DOHH2 (cell line): ENCODE results near the gene ZNF205.

Source experiments
- H3F3A ChIP-seq: fragments of 200-600 bp; sonication (generic), shearing (Covaris generic); 2 replicates; pipeline ENCODE4 v1.6.0; 2016; ENCODE audit warnings: antibody characterized with exemption, mild to moderate bottlenecking; ENCODE audit not compliant: control insufficient read depth, insufficient read depth
- H3K27ac ChIP-seq: fragments of 200-600 bp; sonication (generic); 2 replicates; pipeline ENCODE4 v1.5.1; 2014; ENCODE audit warnings: low read depth, mild to moderate bottlenecking, low read length, moderate library complexity
- H3K27me3 ChIP-seq: fragments of 200-600 bp; sonication (generic); 2 replicates; pipeline ENCODE4 v1.6.1; 2014; ENCODE audit warnings: mild to moderate bottlenecking, low read length, mixed read lengths; ENCODE audit not compliant: control insufficient read depth
- H3K36me3 ChIP-seq: fragments of 200-600 bp; sonication (generic); 2 replicates; pipeline ENCODE4 v1.6.1; 2014; ENCODE audit warnings: mild to moderate bottlenecking, low read length, moderate library complexity, mixed read lengths; ENCODE audit not compliant: control insufficient read depth
- H3K4me1 ChIP-seq: fragments of 200-600 bp; sonication (generic); 2 replicates; pipeline ENCODE4 v1.6.1; 2014; ENCODE audit warnings: mild to moderate bottlenecking, low read length, mixed read lengths; ENCODE audit not compliant: control insufficient read depth
- H3K4me2 ChIP-seq: fragments of 200-600 bp; sonication (generic); 2 replicates; pipeline ENCODE4 v1.6.0; 2014; ENCODE audit warnings: mild to moderate bottlenecking, low read length, moderate library complexity
- H3K4me3 ChIP-seq: fragments of 200-600 bp; sonication (generic); 2 replicates; pipeline ENCODE4 v1.5.1; 2014; ENCODE audit warnings: mild to moderate bottlenecking, low read length, mixed read lengths
- H3K79me2 ChIP-seq: fragments of 200-600 bp; sonication (generic); 2 replicates; pipeline ENCODE4 v1.6.1; 2014; ENCODE audit warnings: mild to moderate bottlenecking, low read length, mixed read lengths; ENCODE audit not compliant: control insufficient read depth
- H3K9me2 ChIP-seq: fragments of 200-600 bp; sonication (generic); replicated peaks from 2 replicates; pipeline ENCODE4 v1.6.1; 2014; ENCODE audit warnings: mild to moderate bottlenecking, low read length, mixed read lengths; ENCODE audit not compliant: control insufficient read depth
- H3K9me3 ChIP-seq: fragments of 200-600 bp; sonication (generic); 2 replicates; pipeline ENCODE4 v1.6.1; 2014; ENCODE audit warnings: antibody characterized with exemption, low read length, mixed read lengths; ENCODE audit not compliant: control insufficient read depth, insufficient read depth
- H4K20me1 ChIP-seq: fragments of 200-600 bp; sonication (generic); 2 replicates; pipeline ENCODE4 v1.6.0; 2014; ENCODE audit warnings: low read depth, mild to moderate bottlenecking, antibody characterized with exemption, low read length, moderate library complexity; ENCODE audit not compliant: control insufficient read depth, insufficient read depth
- CTCF ChIP-seq: fragments of 200-600 bp; sonication (generic); IDR thresholded peaks from one replicate; pipeline ENCODE4 v1.5.1; 2014; ENCODE audit warnings: antibody characterized with exemption, mild to moderate bottlenecking, low read depth, low read length; ENCODE audit not compliant: poor library complexity, severe bottlenecking
- EZH2phosphoT487 ChIP-seq: fragments of 200-600 bp; sonication (generic); IDR thresholded peaks from 2 replicates; pipeline ENCODE4 v1.6.1; 2017; ENCODE audit warnings: borderline replicate concordance, mild to moderate bottlenecking, antibody characterized with exemption, low read length, moderate library complexity, mixed read lengths

Gene ZNF205

DNA sequence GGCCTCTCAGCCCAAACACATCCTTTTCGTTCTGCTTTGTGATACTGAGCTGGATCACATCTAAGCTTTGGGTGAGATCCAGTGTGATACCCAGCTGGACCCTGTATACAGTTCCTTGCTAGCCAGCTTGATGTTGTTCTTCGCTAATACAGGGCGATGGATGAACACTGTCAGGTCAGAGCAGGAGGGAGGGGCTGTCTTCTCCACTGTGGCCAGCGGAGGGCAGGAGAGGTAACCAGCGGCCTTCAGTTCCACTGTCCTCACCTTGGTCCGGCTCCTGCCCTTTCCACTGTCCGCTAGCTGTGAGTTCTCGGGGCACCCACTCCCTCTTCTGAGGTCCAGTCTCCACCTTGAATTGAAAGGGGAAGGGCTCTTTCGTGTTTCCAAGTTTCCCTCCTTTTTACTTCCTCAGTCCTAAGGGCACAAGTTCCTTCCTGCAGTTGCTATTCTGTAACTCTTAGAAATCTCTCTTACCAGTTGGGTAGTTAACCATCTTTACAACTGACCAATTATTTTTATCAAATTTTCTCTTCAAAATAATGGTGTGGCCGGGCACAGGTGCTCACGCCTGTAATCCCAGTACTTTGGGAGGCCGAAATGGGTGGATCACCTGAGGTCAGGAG lies 19.5 kb downstream of the ZNF205 start:
- H3K4me2 ChIP-seq: no peak overlapping the region
- H3K36me3 ChIP-seq: peaks cover 37% of the 10 kb centered on the region
- H3K9me3 ChIP-seq: no peaks in the 10 kb centered on the region
- H3K27me3 ChIP-seq: no peaks in the 10 kb centered on the region
- no peaks in the 10 kb centered on the region for H4K20me1 ChIP-seq
- peaks cover 10% of the 10 kb centered on the region; the same call in 1 of the 2 replicates for H3F3A ChIP-seq
- H3K4me3 ChIP-seq: no peak overlapping the region
- H3K9me2 ChIP-seq: no peaks in the 10 kb centered on the region
- H3K79me2 ChIP-seq: peaks cover 43% of the 10 kb centered on the region
- no peak for TF ChIP-seq EZH2phosphoT487
- peak; percentile 71 for TF ChIP-seq CTCF
- no peak overlapping the region for H3K27ac ChIP-seq
- peaks cover 24% of the 10 kb centered on the region for H3K4me1 ChIP-seq

DNA sequence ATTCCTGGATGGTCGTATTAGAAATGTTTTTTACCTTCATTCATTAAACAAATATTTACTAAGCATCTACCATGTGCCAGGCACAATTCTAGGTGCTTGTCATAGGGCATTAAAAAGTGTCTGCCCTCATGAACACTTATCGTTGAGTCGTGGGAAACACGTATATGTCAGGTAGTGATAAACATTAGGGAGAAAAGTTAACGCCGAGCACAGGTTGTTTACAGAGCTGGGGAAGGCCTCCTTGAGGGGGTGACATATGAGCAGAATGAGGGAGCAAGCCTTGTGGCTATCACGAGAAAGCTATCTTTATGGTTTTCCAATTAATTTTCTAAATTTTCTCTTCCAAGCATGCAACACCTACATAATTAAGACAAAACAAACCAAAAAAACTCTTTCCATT lies 21.5 kb downstream of the ZNF205 start:
- Histone ChIP-seq H3K4me1 (peaks cover 22% of the 10 kb centered on the region), H3K9me3 (no peaks in the 10 kb centered on the region), H3K4me2 (peak overlapping the region; percentile 97), H3F3A (peaks cover 7% of the 10 kb centered on the region; the same call in 1 of the 2 replicates), H3K36me3 (peaks cover 20% of the 10 kb centered on the region), H3K79me2 (peaks cover 43% of the 10 kb centered on the region), H3K27ac (peak overlapping the region; percentile 61; the same call in 1 of the 2 replicates), H3K27me3 (no peaks in the 10 kb centered on the region), H3K4me3 (peak overlapping the region; percentile 89), H4K20me1 (no peaks in the 10 kb centered on the region), H3K9me2 (no peaks in the 10 kb centered on the region)
- TF ChIP-seq EZH2phosphoT487: no peak
- no peak for TF ChIP-seq CTCF

- Histone ChIP-seq H4K20me1 (no peaks in the 10 kb centered on the region), H3K27ac (peak within 1 kb of the TSS; percentile 61), H3K36me3 (peaks cover 16% of the 10 kb centered on the region), H3K4me2 (peak within 1 kb of the TSS; percentile 97), H3F3A (peaks cover 7% of the 10 kb centered on the region; the same call in 1 of the 2 replicates), H3K79me2 (peaks cover 43% of the 10 kb centered on the region), H3K9me3 (no peaks in the 10 kb centered on the region), H3K9me2 (no peaks in the 10 kb centered on the region), H3K4me1 (peaks cover 15% of the 10 kb centered on the region), H3K27me3 (no peaks in the 10 kb centered on the region), H3K4me3 (peak within 1 kb of the TSS; percentile 95)
- TF ChIP-seq EZH2phosphoT487: no peak
- TF ChIP-seq CTCF: no peak
These were observed 22.1 kb downstream of the ZNF205 start, which contains the start of gene ZNF213 for GRCh38 chr16:3134338-3135125. TSS of gene ZNF213 (plus strand) at chr16:3135029. CDS start at chr16:3137281, 2,252 bp downstream.
